ENCODE results near the gene GDF15. TPM values are rescaled to one million over a fixed set of nuclear protein-coding genes. Genes with fewer than 3 reads are reported as not detected.

The GDF15 gene
- total RNA-seq, 6 experiments from 2014 or later, result 0.88 to 160 (median 57.5) TPM

- no peak overlapping the region for H3K4me3 ChIP-seq
- intact Hi-C loops (cut with DNase I), result no loop called here
- 93% methylated on average over 3 of the region's 3 CpGs for WGBS (ENCODE audit: insufficient coverage, low coverage, low lambda C conversion rate, missing lambda C conversion rate)
- H3K27ac ChIP-seq, result peak overlapping the region; percentile 53 to 90 (median 64)
- no peaks in the 10 kb centered on the region for H3K9me3 ChIP-seq
- DNase-seq (no peak), ATAC-seq (no peak)
- no peaks in the 10 kb centered on the region for H3K27me3 ChIP-seq
- no peaks in the 10 kb centered on the region for H3K36me3 ChIP-seq
- TF ChIP-seq POLR2A (IDR thresholded peaks at IDR 0.05), result no peak
- TF ChIP-seq, protein P1, sequence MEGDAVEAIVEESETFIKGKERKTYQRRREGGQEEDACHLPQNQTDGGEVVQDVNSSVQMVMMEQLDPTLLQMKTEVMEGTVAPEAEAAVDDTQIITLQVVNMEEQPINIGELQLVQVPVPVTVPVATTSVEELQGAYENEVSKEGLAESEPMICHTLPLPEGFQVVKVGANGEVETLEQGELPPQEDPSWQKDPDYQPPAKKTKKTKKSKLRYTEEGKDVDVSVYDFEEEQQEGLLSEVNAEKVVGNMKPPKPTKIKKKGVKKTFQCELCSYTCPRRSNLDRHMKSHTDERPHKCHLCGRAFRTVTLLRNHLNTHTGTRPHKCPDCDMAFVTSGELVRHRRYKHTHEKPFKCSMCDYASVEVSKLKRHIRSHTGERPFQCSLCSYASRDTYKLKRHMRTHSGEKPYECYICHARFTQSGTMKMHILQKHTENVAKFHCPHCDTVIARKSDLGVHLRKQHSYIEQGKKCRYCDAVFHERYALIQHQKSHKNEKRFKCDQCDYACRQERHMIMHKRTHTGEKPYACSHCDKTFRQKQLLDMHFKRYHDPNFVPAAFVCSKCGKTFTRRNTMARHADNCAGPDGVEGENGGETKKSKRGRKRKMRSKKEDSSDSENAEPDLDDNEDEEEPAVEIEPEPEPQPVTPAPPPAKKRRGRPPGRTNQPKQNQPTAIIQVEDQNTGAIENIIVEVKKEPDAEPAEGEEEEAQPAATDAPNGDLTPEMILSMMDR (IDR thresholded peaks at IDR 0.05), result no peak
- H3K4me1 ChIP-seq, result peaks cover 0 to 47% (median 16%) of the 10 kb centered on the region in 4 donors
These were observed 641 bp upstream of the GDF15 start for GRCh38 chr19:18385359-18385674.

GRCh38 chr19:18386543-18387271, 749 bp downstream of the GDF15 start:
- no peaks in the 10 kb centered on the region for H3K9me3 ChIP-seq
- peak in 2 of 3 donors; percentile 79 to 83 for DNase-seq
- H3K4me3 ChIP-seq, result peak overlapping the region; percentile 27 to 66 (median 48)
- no peaks in the 10 kb centered on the region for H3K36me3 ChIP-seq
- TF ChIP-seq, protein P1 (IDR thresholded peaks at IDR 0.05), result no peak
- TF ChIP-seq POLR2A (IDR thresholded peaks at IDR 0.05), result peak; percentile 17
- no peaks in the 10 kb centered on the region for H3K27me3 ChIP-seq
- H3K4me1 ChIP-seq, result peaks cover 0 to 40% (median 16%) of the 10 kb centered on the region in 4 donors
- WGBS (ENCODE audit: insufficient coverage, low coverage, low lambda C conversion rate, missing lambda C conversion rate), result 80% methylated on average over 1 of the region's 14 CpGs
- peak; percentile 24 to 56 (median 48) for ATAC-seq
- intact Hi-C loops (cut with DNase I), result no loop called here
- peak overlapping the region; percentile 53 to 90 (median 58) for H3K27ac ChIP-seq

DNA sequence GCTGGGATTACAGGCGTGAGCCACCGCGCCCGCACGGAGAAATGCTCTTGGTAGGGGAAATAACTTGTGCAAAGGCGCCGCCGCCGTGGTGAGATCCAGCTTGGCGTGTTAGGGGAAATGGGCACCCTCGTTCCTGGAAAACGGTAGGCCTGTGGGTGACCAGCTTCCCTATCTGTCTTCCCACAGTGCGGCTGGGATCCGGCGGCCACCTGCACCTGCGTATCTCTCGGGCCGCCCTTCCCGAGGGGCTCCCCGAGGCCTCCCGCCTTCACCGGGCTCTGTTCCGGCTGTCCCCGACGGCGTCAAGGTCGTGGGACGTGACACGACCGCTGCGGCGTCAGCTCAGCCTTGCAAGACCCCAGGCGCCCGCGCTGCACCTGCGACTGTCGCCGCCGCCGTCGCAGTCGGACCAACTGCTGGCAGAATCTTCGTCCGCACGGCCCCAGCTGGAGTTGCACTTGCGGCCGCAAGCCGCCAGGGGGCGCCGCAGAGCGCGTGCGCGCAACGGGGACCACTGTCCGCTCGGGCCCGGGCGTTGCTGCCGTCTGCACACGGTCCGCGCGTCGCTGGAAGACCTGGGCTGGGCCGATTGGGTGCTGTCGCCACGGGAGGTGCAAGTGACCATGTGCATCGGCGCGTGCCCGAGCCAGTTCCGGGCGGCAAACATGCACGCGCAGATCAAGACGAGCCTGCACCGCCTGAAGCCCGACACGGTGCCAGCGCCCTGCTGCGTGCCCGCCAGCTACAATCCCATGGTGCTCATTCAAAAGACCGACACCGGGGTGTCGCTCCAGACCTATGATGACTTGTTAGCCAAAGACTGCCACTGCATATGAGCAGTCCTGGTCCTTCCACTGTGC, 2.4 kb downstream of the GDF15 start:
- Histone ChIP-seq H3K27ac (peak overlapping the region in 1 of 3 donors; percentile 40), H3K27me3 (no peaks in the 10 kb centered on the region), H3K4me1 (peaks cover 0 to 35% (median 12%) of the 10 kb centered on the region in 4 donors), H3K9me3 (no peaks in the 10 kb centered on the region), H3K4me3 (peak overlapping the region in 2 of 3 donors; percentile 23 to 66), H3K36me3 (no peaks in the 10 kb centered on the region)
- DNase-seq, result peak; percentile 74 to 84 (median 82)
- no CpG with 5 or more reads among the region's 86 CpGs for WGBS (ENCODE audit: insufficient coverage, low coverage, low lambda C conversion rate, missing lambda C conversion rate)
- TF ChIP-seq, protein P1 (IDR thresholded peaks at IDR 0.05), result peak; percentile 87 to 98 (median 94)
- TF ChIP-seq POLR2A (IDR thresholded peaks at IDR 0.05), result peak; percentile 38
- ATAC-seq, result peak; percentile 24 to 54 (median 40)
- intact Hi-C loops (cut with DNase I), result no loop called here

- H3K9me3 ChIP-seq, result no peaks in the 10 kb centered on the region
- no peak overlapping the region for H3K4me3 ChIP-seq
- ATAC-seq (no peak), DNase-seq (no peak)
- no peaks in the 10 kb centered on the region for H3K27me3 ChIP-seq
- no peaks in the 10 kb centered on the region for H3K36me3 ChIP-seq
- TF ChIP-seq, protein P1 (IDR thresholded peaks at IDR 0.05), result no peak
- no peak for TF ChIP-seq POLR2A (IDR thresholded peaks at IDR 0.05)
- H3K4me1 ChIP-seq, result peaks cover 0 to 30% (median 10%) of the 10 kb centered on the region in 4 donors
- no peak overlapping the region for H3K27ac ChIP-seq
- WGBS (ENCODE audit: insufficient coverage, low coverage, low lambda C conversion rate, missing lambda C conversion rate), result 81% methylated on average over 11 of the region's 13 CpGs
- intact Hi-C loops (cut with DNase I), result no loop called here
These were observed 3.2 kb downstream of the GDF15 start for GRCh38 chr19:18388960-18389725.
